Raji (cell line): ENCODE measurements around the gene CTDP1.

Source experiments
- POLR2A ChIP-seq: IDR thresholded peaks from 2 replicates; pipeline ENCODE4 v1.6.1; 2011; ENCODE audit warnings: low read depth, low read length, control low read depth; ENCODE audit not compliant: insufficient read depth

Gene CTDP1

DNA sequence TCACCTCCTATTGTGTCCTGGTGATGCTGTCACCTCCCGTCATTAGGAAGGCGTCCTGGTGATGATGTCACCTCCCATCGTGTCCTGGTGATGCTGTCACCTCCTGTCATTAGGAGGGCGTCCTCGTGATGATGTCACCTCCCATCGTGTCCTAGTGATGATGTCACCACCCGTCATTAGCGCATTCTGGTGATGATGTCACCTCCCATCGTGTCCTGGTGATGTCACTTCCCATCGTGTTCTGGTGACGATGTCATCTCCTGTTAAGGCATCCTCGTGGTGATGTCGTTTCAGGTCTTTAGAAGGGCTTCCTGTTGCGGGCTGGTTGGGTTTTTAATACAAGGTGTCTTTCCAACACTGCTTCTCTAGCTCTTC lies 40.7 kb downstream of the CTDP1 start:
- no peak for TF ChIP-seq POLR2A

DNA sequence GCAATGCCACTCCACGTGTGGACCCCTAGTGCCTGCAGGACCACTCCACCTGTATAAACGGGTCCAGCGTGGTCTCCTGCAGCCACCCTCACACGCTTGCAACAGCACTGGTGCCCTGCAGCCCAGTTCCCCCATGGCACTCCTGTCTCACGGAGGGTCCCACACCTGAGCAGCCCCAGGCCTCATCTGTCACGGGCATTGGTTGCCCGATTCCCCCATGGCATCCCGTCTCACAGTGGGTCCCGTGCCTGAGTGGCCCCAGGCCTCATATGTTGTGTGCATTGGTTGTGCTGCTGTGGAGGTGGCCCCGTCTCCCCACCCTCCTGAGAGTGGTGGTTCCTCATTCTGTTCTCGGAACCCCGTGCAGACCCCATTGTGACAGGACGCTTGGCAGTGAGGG lies 43.4 kb downstream of the CTDP1 start:
- no peak for TF ChIP-seq POLR2A

DNA sequence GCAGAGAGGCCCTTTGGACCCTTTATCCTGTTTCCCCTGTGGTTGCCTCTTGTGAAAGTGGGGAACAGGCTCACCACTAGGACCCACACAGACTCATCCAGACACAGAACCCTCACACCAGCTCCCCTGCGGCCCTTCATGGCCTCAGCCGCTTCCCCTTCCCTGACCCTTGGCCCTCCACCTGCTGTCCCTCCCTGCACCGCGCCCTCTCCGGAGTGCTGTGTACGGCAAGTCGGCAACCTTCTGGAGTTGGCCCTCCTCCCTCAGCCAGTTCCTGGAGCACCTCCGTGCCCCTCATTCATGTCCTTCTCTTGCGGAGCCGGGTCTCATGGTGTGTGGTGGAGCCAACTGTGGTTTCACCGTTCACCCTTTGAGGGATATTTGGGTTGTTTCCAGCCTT lies 44.0 kb downstream of the CTDP1 start:
- TF ChIP-seq POLR2A = no peak

DNA sequence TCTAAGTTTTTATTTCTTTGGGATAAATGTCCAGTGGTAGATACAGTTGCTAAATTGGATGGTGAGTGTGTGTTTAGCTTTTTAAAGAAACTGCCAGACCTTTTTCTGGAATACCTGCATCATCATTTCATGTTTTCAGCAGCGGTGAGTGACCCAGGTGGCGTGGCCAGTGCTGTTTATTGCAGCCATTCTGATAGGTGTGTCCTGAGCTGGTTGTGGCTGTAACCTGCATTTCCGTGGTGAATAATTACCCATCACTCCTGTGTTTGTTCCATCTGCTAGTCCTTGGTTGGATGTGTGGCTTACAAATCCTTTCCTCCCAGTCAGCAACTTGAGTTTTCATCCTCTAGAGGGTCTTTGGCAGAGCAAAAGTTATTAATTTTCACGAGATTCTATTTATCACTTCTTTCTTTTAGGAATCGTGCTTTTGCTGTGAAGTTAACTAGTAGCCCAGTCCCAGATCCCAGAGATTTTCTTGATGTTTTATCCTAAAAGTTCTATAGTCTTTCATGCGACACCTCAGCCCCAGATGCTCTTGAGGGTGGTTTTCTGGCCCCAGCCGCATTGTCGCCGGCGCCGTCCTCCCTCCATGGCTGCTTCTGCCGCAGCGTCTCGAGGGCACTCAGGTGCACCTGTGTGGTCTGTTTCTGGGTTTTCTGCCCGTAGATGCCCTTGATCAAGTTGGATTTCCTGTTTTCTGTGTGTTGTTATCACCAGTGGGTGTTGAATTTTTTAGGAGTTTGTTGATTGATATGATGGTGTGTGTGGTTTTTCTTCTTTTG lies 44.9 kb downstream of the CTDP1 start:
- no peak for TF ChIP-seq POLR2A

DNA sequence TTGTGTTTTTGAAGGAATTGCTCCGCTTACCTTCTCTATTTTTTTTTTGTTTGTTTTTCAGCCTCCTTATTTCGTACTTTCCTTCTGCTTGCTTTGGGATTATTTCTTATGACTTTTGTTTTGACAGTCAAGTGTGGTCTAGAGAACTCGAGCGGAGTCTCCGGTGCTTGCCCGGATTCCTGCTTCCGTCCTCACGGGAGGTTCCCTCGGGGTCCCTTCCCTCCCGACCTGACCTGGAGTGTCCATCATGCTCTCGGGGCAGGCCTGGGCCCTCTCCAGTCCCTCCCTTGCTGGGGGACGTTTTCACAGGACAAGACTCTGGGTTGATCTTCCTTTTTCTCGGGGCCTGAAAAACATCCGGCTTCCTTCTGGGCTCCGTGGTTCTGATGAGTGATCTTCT lies 45.9 kb downstream of the CTDP1 start:
- no peak for TF ChIP-seq POLR2A

DNA sequence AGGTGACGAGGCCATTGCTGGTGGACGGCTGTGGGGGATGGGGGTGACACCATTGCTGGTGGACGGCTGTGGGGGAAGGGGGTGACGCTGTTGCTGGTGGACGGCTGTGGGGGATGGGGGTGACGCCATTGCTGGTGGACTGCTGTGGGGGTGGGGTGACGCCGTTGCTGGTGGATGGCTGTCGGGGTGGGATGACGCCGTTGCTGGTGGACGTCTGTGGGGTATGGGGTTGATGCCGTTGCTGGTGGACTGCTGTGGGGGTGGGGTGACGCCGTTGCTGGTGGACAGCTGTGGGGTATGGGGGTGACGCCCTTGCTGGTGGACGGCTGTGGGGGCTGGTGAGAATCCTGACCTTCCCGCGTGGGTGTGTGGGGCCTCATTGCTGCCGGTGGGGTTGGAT lies 47.1 kb downstream of the CTDP1 start:
- no peak for TF ChIP-seq POLR2A

DNA sequence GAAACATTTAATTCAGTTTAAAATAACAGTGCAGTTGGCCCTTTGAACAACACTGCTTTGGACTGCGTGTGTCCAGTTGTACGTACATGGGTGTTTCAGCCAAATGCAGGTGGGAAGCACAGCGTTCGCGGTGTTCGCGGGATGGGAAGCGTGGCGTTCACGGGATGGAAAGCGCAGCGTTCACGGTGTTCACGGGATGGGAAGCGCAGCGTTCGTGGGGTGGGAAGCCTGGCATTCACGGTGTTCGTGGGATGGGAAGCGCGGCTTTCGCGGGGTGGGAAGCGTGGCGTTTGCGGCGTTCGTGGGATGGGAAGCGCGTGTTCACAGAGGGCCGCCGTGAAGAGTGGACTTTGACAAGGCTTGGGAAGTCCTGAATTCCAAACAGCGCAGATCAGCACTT lies 47.6 kb downstream of the CTDP1 start:
- no peak for TF ChIP-seq POLR2A

DNA sequence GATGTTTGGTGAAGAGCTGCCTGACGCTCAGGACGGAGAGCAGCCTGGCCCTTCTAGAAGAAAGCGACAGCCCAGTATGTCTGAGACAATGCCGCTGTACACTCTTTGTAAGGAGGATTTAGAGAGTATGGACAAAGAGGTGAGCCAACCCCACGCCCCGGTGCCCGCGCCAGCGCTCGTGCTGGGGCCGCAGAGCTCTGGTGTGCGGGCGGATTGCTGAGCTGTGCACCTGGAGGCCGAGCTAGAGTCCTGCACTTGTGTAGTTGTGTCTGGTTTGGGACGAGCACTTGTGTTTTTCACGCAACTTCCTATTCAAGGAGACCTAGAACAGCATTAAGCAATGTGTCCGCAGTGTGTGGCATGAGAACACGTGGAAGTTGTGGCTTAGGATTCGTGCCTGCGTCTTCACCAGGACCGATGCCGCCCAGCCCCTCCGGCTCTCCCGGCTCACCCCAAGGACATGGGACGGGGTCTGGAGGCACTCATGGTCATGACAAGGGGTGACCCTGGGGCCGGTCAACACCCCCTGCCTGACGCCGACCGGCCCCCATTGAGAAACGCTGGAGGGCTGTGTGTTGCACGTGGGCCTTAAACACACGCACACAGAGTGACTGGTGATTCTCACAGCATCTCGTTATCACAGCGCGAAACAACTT lies 49.5 kb downstream of the CTDP1 start:
- no peak for TF ChIP-seq POLR2A

DNA sequence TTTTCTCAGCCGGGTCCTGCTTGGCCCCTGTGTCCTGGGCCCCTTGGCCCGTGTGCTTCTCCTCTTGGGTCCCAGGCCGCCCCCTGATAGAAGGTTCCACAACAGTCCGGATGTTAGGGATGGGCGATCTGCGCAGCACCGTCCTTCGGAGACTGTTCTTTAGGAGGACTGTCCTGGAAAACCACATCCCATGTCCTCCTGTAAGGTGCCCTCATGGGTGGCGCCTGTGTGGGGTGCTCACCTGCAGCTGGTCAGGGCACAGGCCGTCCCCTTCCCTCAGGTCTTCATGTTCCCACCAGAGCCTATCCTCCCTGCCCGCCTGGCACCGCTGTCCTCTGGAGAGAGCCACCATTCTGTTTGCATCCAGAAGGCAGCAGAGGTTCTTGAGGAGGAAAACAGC lies 50.0 kb downstream of the CTDP1 start:
- TF ChIP-seq POLR2A = no peak

DNA sequence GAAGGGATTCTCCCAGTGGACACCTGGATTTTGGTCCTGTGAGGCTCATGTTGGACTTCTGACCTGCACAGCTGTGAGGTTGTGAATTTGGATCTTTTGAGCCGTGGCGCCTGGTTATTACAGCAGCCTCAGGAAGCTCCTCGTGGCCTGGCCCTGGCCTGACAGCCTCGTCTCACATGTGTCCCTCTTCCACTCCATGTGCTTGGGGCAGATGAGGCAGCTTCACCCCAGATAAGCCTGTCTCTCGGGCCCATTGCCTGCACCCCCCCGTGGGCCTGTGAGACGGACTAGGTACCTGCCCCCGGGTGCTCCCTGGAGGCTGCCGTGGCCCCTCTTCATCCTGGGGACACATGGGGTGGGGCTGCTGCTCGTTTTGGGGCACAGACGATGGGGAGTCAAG lies 51.2 kb downstream of the CTDP1 start:
- no peak for TF ChIP-seq POLR2A

DNA sequence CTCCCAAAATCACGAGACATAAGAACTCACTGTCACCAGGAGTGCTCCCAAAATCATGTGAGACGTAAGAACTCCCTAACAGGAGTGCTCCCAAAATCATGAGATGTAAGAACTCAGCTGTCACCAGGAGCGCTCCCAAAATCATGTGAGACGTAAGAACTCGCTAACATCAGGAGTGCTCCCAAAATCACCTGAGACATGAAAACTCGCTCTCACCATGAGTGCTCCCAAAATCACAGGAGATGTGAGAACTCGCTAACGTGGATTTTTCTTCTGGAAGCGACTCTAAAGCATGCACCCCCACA lies 53.1 kb downstream of the CTDP1 start:
- TF ChIP-seq POLR2A = no peak

DNA sequence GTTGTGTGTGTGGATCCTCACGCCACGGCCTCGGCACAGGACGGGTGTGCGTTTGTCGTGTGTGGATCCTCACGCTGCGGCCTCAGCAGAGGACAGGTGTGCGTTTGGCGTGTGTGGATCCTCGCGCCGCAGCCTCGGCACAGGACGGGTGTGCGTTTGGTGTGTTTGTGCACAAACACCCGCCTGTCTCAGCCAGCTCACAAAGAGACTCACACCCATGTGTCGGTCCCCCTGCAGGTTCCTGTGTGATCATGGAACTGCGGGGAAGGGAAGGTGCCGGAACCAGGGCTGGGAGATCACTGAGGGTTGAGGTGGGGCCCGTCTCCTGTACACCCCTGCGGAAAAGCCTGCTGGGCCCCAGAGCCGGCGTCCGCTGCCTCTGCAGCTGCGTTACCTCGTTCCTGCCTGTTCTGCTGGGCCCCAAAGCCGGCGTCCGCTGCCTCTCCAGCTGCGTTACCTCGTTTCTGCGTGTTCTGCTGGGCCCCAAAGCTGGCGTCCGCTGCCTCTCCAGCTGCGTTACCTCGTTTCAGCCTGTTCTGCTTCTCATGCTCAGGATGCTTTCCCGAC lies 53.6 kb downstream of the CTDP1 start:
- no peak for TF ChIP-seq POLR2A

DNA sequence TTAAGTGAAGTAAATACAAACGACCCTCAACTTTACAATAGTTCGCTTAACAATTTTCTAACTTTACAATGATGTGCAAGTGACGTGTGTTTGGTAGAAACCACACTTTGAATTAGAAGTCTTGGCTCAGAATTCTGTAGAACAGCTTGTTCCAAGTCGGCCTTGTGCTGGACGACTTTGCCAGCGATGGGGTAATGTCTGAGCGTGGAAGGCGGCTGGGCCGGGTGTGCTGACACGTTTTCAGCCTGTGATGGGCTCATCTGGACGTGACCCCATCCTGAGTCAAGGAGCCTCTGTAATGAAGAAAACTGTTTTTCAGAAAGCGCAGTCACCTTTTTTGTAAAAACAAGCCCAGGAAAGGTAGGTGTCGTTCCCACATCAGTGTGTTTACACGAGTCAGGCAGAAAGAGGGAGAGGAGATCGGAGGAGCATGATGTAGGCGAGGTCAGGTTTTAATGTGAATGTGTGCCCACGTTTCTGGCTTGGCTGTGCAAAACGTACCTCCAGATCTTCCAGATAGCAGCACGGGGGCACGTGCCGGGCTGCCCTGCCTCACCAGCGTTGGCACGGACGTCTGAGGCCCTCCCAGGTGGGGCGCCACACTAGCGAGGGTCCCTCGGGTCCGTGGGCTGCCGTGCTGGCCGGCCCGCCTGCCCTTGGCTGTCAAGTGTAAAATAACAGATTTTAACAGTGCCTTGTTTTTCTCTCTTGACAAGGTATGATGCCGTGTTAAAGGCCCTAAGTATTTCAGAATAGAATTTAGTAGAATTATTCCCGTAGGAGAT lies 54.6 kb downstream of the CTDP1 start:
- TF ChIP-seq POLR2A = no peak

DNA sequence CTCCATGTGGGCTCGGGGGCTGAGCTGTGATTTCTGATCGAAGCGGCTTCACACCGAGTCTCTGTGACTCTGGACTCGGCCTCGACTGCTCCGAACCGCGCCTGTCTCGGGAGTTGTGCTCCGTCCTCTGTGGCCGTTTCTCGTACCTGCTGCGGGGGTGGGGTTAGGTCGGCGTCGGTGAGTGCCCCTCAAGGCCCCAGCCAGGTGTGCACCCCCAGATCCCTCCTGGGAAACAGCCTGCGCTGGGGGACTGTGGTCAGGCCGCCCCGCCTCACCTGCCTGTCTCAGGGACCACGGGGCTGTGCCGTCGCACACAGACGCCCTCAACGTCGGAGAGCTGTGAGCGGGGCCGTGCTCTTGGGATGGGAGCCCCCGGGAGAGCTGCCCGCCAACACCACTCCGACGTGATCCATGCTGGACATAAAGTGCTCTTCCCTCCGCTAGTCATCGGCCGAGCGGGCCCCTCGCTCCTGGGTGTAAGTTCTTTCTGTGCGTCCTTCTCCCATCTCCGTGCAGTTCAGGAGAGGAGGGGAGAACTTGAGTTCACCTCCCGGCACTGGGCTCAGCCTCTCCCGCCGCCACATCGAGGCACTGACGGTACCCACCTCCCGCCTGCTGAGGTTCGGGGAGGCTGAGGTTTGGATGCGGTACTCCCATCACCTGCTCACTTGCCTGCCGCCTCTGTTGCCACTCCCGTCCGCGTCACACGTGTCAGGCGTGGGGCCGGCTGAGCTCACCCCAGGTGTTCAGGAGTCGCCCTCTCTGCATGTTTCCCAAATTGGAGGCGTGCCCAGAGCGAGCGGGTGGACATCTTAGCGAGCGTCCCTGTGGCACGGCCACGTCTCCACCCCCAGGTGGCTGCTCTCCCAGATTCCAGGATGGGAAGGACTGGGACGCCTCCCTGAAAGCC lies 55.7 kb downstream of the CTDP1 start:
- no peak for TF ChIP-seq POLR2A

DNA sequence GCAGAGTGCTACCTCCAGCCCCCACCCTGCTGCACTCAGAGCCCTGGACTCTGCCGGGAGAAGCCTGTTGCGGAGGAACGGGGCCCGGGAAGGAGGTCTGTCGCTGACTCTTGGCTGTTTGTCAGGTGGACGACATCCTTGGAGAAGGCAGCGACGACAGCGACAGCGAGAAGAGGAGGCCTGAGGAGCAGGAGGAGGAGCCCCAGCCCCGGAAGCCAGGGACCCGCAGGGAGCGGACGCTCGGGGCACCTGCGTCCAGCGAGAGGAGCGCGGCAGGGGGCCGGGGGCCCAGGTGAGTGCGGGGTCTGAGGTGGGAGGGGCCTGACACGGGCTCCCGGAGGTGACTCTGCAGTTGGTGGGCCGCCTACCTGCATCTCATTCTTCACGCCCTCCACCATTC lies 56.6 kb downstream of the CTDP1 start:
- TF ChIP-seq POLR2A = no peak

DNA sequence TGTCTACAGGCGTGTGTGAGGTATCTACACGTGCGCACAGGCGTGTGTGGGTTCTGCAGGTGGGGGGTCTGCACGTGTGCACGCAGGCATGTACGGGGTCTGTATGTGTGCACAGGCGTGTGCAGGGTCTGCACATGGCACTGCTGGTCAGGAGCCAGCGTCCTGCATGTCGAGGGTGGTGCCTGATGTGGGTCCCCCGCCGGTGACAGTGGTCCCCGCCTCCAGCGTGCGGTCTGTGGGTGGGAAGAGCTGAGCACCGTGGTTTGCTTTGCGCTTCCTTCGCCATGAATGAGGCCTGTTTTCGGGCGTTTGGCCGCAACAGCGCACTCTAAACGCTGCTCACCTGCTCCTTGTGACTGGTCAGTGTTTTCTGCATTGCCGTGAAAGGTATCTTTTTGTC lies 57.2 kb downstream of the CTDP1 start:
- no peak for TF ChIP-seq POLR2A

DNA sequence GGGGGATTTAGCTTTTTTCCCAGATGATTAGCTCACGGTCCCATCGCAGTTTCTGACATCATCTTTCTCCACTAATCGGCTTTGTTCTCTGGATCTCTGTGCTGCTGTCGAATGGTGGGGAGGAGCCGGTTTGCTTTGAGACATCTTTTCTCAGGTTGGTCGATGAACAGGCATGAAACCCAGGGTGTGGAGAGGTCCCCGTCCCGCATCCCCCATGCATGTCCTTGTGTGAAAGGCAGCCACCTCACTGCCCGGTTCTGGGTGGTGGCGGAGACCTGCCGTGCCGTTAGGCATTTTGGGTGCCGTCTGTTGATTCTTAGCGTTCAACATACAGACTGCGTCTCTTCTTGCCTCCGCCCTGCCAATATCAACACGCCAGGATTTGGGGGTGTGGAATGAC lies 57.8 kb downstream of the CTDP1 start:
- no peak for TF ChIP-seq POLR2A
